A673 (cell line): ENCODE data around the gene LINC01488. TPM values are rescaled to one million over a fixed set of nuclear protein-coding genes. Genes with fewer than 3 reads are reported as not detected.

Experiments
- BruUV-seq: library from RNA; stranded (reverse); fragments of 400-500 nt; replicated peaks from 2 replicates; lab custom pipeline; 2021; lab: Mats Ljungman, UMichigan
- CTCF ChIA-PET: fragments of 300-600 bp; sonication (Branson Sonifier 250); formaldehyde crosslinking; loops from one replicate; lab custom pipeline; 2022; ENCODE audit warnings: antibody characterized with exemption; lab: Charles Lee
- POLR2A ChIA-PET: fragments of 300-600 bp; sonication (Branson Sonifier 250); formaldehyde crosslinking; loops from one replicate; lab custom pipeline; 2022; ENCODE audit warnings: antibody characterized with exemption; ENCODE audit not compliant: low non-redundant PET; lab: Charles Lee
- DNase-seq: peaks from one replicate; pipeline ENCODE4 v3.0.0-alpha.2; 2015; ENCODE audit warnings: low spot score
- H3K27ac ChIP-seq: fragments of 200-600 bp; sonication (generic); 2 replicates; pipeline ENCODE4 v1.5.1; 2016; ENCODE audit warnings: mixed run types, low read depth, mild to moderate bottlenecking, mixed read lengths, antibody characterized with exemption, low read length; ENCODE audit not compliant: poor library complexity, severe bottlenecking
- H3K27me3 ChIP-seq: fragments of 200-600 bp; sonication (generic); replicated peaks from 2 replicates; pipeline ENCODE4 v1.6.1; 2017; ENCODE audit warnings: mixed run types, low read depth, mild to moderate bottlenecking, mixed read lengths, antibody characterized with exemption, low read length; ENCODE audit not compliant: insufficient read depth, poor library complexity
- H3K36me3 ChIP-seq: fragments of 200-600 bp; sonication (generic); 2 replicates; pipeline ENCODE4 v1.6.1; 2016; ENCODE audit warnings: mixed run types, mild to moderate bottlenecking, mixed read lengths, antibody characterized with exemption, low read length; ENCODE audit not compliant: insufficient read depth, poor library complexity, severe bottlenecking
- H3K4me1 ChIP-seq: fragments of 200-600 bp; sonication (generic); 2 replicates; pipeline ENCODE4 v1.6.1; 2017; ENCODE audit warnings: mixed run types, mild to moderate bottlenecking, mixed read lengths, antibody characterized with exemption, low read length; ENCODE audit not compliant: insufficient read depth, poor library complexity, severe bottlenecking
- H3K4me3 ChIP-seq: fragments of 200-600 bp; sonication (generic); 2 replicates; pipeline ENCODE4 v1.5.1; 2016; ENCODE audit warnings: low read depth, mixed run types, mild to moderate bottlenecking, mixed read lengths, low read length; ENCODE audit not compliant: poor library complexity, severe bottlenecking
- H3K9me3 ChIP-seq: fragments of 200-600 bp; sonication (generic); 2 replicates; pipeline ENCODE4 v1.6.1; 2016; ENCODE audit warnings: mixed run types, low read depth, mild to moderate bottlenecking, mixed read lengths, antibody characterized with exemption, low read length; ENCODE audit not compliant: poor library complexity, severe bottlenecking
- EZH2 ChIP-seq: fragments of 200-600 bp; sonication (generic); IDR thresholded peaks from 2 replicates; pipeline ENCODE4 v1.6.1; 2017; ENCODE audit warnings: borderline replicate concordance, low read depth, mild to moderate bottlenecking, mixed read lengths, antibody characterized with exemption, low read length; ENCODE audit not compliant: poor library complexity, severe bottlenecking
- intact Hi-C: fragments of 100-400 bp; cut with micrococcal nuclease; formaldehyde crosslinking; loops from one replicate; pipeline ENCODE4 v1.10.0; 2022; ENCODE audit not compliant: unreplicated experiment
- total RNA-seq: library from RNA; stranded (reverse); gene quantifications from 2 replicates; pipeline ENCODE4 v1.2.3, GENCODE V29; 2021
- TF ChIP-seq, protein P1 (sequence below): fragments of 300-800, 200-600 bp; sonication (generic); conservative IDR thresholded peaks from 2 replicates; pipeline ENCODE4 v1.5.1; 2017; ENCODE audit warnings: low read depth, mild to moderate bottlenecking, antibody characterized with exemption, low read length, moderate library complexity, mixed read lengths

Gene LINC01488
- total RNA-seq, 1 experiment from 2014 or later: not detected

DNA sequence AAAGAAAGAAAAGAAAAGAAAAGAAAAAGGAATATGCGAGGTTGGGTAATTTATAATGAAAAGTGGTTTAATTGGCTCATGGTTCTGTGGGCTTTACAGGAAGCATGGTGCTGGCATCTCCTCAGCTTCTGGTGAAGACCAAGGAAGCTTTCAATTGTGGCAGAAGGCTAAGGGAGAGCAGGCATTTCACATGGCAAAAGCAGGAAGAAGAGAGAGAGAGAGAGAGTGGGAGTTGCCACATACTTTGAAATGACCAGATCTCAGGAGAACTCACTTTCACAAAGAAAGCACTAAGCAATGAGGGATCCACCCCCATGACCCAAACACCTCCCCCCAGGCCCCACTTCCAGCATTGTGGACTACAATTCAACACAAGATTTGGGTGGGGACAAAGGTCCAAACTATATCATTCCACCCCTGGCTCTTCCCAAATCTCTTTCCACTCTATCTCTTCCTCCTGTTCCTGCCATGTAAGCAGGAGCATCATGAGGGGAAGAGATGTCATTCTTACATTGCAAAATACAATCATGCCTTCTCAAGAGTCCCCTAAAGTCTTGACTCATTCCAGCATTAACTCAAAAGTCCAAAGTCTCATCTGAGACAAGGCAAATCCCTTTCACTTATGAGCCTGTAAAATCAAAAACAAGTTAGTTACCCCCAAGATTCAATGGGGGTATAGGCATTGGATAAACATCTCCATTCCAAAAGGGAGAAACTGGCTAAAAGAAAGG is 38.9 kb downstream of the LINC01488 start:
- ChIA-PET CTCF (no interaction called here), POLR2A (no interaction called here)
- no peak for TF ChIP-seq EZH2
- TF ChIP-seq, protein P1, sequence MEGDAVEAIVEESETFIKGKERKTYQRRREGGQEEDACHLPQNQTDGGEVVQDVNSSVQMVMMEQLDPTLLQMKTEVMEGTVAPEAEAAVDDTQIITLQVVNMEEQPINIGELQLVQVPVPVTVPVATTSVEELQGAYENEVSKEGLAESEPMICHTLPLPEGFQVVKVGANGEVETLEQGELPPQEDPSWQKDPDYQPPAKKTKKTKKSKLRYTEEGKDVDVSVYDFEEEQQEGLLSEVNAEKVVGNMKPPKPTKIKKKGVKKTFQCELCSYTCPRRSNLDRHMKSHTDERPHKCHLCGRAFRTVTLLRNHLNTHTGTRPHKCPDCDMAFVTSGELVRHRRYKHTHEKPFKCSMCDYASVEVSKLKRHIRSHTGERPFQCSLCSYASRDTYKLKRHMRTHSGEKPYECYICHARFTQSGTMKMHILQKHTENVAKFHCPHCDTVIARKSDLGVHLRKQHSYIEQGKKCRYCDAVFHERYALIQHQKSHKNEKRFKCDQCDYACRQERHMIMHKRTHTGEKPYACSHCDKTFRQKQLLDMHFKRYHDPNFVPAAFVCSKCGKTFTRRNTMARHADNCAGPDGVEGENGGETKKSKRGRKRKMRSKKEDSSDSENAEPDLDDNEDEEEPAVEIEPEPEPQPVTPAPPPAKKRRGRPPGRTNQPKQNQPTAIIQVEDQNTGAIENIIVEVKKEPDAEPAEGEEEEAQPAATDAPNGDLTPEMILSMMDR: no peak
- Histone ChIP-seq H3K9me3 (no peaks in the 10 kb centered on the region), H3K27me3 (no peaks in the 10 kb centered on the region), H3K27ac (no peak overlapping the region), H3K4me3 (no peak overlapping the region), H3K4me1 (no peaks in the 10 kb centered on the region), H3K36me3 (no peaks in the 10 kb centered on the region)
- intact Hi-C loops: no loop called here
- BruUV-seq: no TSS peak
- no peak for DNase-seq

DNA sequence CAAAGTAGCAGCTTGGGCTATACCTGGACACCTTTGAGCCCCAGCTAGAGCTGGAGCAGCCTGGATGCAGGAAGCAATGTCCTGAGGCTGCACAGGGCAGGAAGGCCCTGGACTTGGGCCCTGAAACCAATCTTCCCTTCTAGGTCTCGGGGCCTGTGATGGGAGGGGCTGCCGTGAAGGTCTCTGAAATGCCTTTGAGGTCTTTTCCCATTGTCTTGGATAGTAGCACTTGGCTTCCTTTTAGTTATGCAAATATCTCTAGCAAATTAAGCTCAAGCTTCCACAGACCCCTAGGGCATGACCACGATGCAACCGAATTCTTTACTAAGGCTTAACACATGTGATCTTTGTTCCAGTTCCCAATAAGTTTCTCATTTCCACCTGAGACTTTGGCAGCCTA is 40.0 kb downstream of the LINC01488 start:
- TF ChIP-seq EZH2: no peak
- TF ChIP-seq, protein P1: no peak
- H3K36me3 ChIP-seq: no peaks in the 10 kb centered on the region
- no peaks in the 10 kb centered on the region for H3K27me3 ChIP-seq
- H3K9me3 ChIP-seq: no peaks in the 10 kb centered on the region
- no peaks in the 10 kb centered on the region for H3K4me1 ChIP-seq
- ChIA-PET CTCF (no interaction called here), POLR2A (no interaction called here)
- no peak overlapping the region for H3K4me3 ChIP-seq
- no TSS peak for BruUV-seq
- H3K27ac ChIP-seq: no peak overlapping the region
- DNase-seq: no peak
- intact Hi-C loops: no loop called here

GRCh38 chr11:69523453-69523852 is 42.0 kb downstream of the LINC01488 start:
- Histone ChIP-seq H3K36me3 (no peaks in the 10 kb centered on the region), H3K4me1 (no peaks in the 10 kb centered on the region), H3K4me3 (no peak overlapping the region), H3K9me3 (no peaks in the 10 kb centered on the region), H3K27me3 (no peaks in the 10 kb centered on the region), H3K27ac (no peak overlapping the region)
- POLR2A ChIA-PET: no interaction called here
- TF ChIP-seq EZH2: no peak
- TF ChIP-seq, protein P1: no peak
- no peak for DNase-seq
- CTCF ChIA-PET: no interaction called here
- BruUV-seq: no TSS peak
- intact Hi-C loops: no loop called here
